Measurements from ENCODE around the gene FBXO33.

GRCh38 chr14:39440975-39441374, 8.7 kb upstream of the FBXO33 start:
- TF ChIP-seq, protein P1, sequence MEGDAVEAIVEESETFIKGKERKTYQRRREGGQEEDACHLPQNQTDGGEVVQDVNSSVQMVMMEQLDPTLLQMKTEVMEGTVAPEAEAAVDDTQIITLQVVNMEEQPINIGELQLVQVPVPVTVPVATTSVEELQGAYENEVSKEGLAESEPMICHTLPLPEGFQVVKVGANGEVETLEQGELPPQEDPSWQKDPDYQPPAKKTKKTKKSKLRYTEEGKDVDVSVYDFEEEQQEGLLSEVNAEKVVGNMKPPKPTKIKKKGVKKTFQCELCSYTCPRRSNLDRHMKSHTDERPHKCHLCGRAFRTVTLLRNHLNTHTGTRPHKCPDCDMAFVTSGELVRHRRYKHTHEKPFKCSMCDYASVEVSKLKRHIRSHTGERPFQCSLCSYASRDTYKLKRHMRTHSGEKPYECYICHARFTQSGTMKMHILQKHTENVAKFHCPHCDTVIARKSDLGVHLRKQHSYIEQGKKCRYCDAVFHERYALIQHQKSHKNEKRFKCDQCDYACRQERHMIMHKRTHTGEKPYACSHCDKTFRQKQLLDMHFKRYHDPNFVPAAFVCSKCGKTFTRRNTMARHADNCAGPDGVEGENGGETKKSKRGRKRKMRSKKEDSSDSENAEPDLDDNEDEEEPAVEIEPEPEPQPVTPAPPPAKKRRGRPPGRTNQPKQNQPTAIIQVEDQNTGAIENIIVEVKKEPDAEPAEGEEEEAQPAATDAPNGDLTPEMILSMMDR (IDR thresholded peaks at IDR 0.05) = no peak
- TF ChIP-seq EP300 (IDR thresholded peaks at IDR 0.05) = no peak
